DND-41 (cell line): ENCODE data around the gene ZFP57.

Experiments
- ATAC-seq: fragments of 200-7000 bp; cut with Tn5 transposase; 3 replicates; pipeline ENCODE4 v1.9.1; 2021; ENCODE audit warnings: low read depth; ENCODE audit not compliant: insufficient read depth
- DNase-seq: peaks from one replicate; pipeline ENCODE4 v3.0.0-alpha.2; 2020
- H2AFZ ChIP-seq: 2 replicates; pipeline ENCODE4 v1.6.0; 2012; ENCODE audit warnings: low read depth, low read length
- H3K27ac ChIP-seq: 2 replicates; pipeline ENCODE4 v1.5.1; 2012; ENCODE audit warnings: low read length, inconsistent platforms
- H3K27me3 ChIP-seq: fragments of 200-600 bp; sonication (generic); 2 replicates; pipeline ENCODE4 v1.6.0; 2012; ENCODE audit warnings: low read length, mild to moderate bottlenecking, inconsistent platforms; ENCODE audit not compliant: insufficient read depth, poor library complexity
- H3K36me3 ChIP-seq: 2 replicates; pipeline ENCODE4 v1.5.1; 2012; ENCODE audit warnings: low read length, inconsistent platforms; ENCODE audit not compliant: insufficient read depth
- H3K4me1 ChIP-seq: 2 replicates; pipeline ENCODE4 v1.5.1; 2012; ENCODE audit warnings: mild to moderate bottlenecking, low read length; ENCODE audit not compliant: insufficient read depth
- H3K4me2 ChIP-seq: 2 replicates; pipeline ENCODE4 v1.6.0; 2012; ENCODE audit warnings: mild to moderate bottlenecking, moderate library complexity, low read length, inconsistent platforms; ENCODE audit not compliant: insufficient read depth
- H3K4me3 ChIP-seq, 2 experiments: fragments of 200-600 bp in 1 of 2; shearing (Covaris generic) in 1 of 2; 2 replicates each; pipeline ENCODE4 v1.5.1; 2012 to 2016; ENCODE audit warnings: inconsistent platforms in 2 of 2, low read length in 2 of 2, mild to moderate bottlenecking in 2 of 2, low read depth in 1 of 2, moderate library complexity in 1 of 2
- H3K79me2 ChIP-seq: 2 replicates; pipeline ENCODE4 v1.6.0; 2012; ENCODE audit warnings: low read length, inconsistent platforms; ENCODE audit not compliant: insufficient read depth
- H3K9ac ChIP-seq: 2 replicates; pipeline ENCODE4 v1.6.0; 2012; ENCODE audit warnings: low read depth, mild to moderate bottlenecking, inconsistent platforms, low read length, moderate library complexity
- H3K9me3 ChIP-seq: 2 replicates; pipeline ENCODE4 v1.5.1; 2012; ENCODE audit warnings: low read length, moderate library complexity, mild to moderate bottlenecking, inconsistent platforms; ENCODE audit not compliant: insufficient read depth, severe bottlenecking
- H4K20me1 ChIP-seq: 2 replicates; pipeline ENCODE4 v1.6.0; 2012; ENCODE audit warnings: low read length; ENCODE audit not compliant: insufficient read depth
- EZH2 ChIP-seq: IDR thresholded peaks from 3 replicates; pipeline ENCODE4 v1.6.1; 2012; ENCODE audit warnings: borderline replicate concordance, low read depth, mild to moderate bottlenecking, moderate library complexity, low read length, inconsistent platforms; ENCODE audit not compliant: severe bottlenecking
- TF ChIP-seq, protein P1 (sequence below): IDR thresholded peaks from 2 replicates; pipeline ENCODE4 v1.5.1; 2012; ENCODE audit warnings: borderline replicate concordance, low read length, moderate library complexity, mild to moderate bottlenecking; ENCODE audit not compliant: poor library complexity, severe bottlenecking; ENCODE audit errors: extremely low read depth

ZFP57 gene

DNA sequence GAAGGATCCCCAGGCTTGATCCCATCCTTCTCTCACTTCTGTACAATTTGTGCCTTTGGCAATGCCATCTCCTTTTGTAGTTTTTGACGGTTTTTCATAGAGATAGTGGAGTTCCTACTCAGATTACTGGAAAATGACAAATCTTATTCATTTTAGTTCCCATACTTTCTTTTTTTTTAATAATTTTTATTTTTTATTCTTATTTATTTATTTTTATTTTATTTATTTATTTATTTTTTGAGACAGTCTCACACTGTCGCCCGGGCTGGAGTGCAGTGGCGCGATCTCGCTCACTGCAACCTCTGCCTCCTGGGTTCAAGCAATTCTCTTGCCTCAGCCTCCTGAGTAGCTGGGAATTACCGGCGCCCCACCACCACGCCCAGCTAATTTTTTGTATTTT, 43.7 kb downstream of the ZFP57 start:
- TF ChIP-seq EZH2 = no peak
- TF ChIP-seq, protein P1, sequence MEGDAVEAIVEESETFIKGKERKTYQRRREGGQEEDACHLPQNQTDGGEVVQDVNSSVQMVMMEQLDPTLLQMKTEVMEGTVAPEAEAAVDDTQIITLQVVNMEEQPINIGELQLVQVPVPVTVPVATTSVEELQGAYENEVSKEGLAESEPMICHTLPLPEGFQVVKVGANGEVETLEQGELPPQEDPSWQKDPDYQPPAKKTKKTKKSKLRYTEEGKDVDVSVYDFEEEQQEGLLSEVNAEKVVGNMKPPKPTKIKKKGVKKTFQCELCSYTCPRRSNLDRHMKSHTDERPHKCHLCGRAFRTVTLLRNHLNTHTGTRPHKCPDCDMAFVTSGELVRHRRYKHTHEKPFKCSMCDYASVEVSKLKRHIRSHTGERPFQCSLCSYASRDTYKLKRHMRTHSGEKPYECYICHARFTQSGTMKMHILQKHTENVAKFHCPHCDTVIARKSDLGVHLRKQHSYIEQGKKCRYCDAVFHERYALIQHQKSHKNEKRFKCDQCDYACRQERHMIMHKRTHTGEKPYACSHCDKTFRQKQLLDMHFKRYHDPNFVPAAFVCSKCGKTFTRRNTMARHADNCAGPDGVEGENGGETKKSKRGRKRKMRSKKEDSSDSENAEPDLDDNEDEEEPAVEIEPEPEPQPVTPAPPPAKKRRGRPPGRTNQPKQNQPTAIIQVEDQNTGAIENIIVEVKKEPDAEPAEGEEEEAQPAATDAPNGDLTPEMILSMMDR = no peak
- ATAC-seq (no peak), DNase-seq (no peak)
- no peak overlapping the region for H2AFZ ChIP-seq
- H3K9me3 ChIP-seq = no peaks in the 10 kb centered on the region
- no peaks in the 10 kb centered on the region for H3K36me3 ChIP-seq
- H3K79me2 ChIP-seq = no peaks in the 10 kb centered on the region
- no peak overlapping the region for H3K4me2 ChIP-seq
- peaks cover 11% of the 10 kb centered on the region for H3K4me1 ChIP-seq
- no peak overlapping the region for H3K9ac ChIP-seq
- no peaks in the 10 kb centered on the region for H3K27me3 ChIP-seq
- no peak overlapping the region for H3K4me3 ChIP-seq
- no peak overlapping the region for H3K27ac ChIP-seq
- no peaks in the 10 kb centered on the region for H4K20me1 ChIP-seq

DNA sequence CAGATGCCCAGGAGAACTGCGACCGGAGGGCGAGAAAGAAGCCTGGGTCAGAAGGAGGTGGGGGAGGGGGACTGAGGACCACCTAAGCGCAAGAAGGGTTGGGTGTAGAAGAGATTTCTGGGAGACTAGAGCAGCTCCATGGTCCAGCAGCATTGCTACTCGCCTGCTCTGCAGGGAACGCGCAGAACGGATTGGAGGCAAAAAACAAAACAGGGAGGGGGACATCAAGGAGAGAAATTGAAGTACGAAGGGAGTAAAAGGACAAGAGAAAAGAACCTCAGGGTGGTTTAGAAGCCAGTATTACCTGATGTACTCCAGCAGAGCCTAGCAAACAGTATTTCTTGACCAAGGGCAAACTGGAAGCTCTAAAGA, 47.4 kb downstream of the ZFP57 start:
- Histone ChIP-seq H3K27me3 (no peaks in the 10 kb centered on the region), H3K36me3 (no peaks in the 10 kb centered on the region), H3K27ac (no peak overlapping the region), H3K4me3 (peak overlapping the region; percentile 56 to 59; a peak in 3 of 4 replicates), H3K9me3 (no peaks in the 10 kb centered on the region), H3K9ac (peak overlapping the region; percentile 59), H3K79me2 (no peaks in the 10 kb centered on the region), H3K4me1 (peaks cover 45% of the 10 kb centered on the region), H2AFZ (peak overlapping the region; percentile 64), H3K4me2 (peak overlapping the region; percentile 69), H4K20me1 (0 out of 2 replicates have a peak, but pooled peaks cover 7% of the 10 kb centered on the region)
- DNase-seq (no peak), ATAC-seq (no peak)
- TF ChIP-seq EZH2 = no peak
- TF ChIP-seq, protein P1 = no peak

DNA sequence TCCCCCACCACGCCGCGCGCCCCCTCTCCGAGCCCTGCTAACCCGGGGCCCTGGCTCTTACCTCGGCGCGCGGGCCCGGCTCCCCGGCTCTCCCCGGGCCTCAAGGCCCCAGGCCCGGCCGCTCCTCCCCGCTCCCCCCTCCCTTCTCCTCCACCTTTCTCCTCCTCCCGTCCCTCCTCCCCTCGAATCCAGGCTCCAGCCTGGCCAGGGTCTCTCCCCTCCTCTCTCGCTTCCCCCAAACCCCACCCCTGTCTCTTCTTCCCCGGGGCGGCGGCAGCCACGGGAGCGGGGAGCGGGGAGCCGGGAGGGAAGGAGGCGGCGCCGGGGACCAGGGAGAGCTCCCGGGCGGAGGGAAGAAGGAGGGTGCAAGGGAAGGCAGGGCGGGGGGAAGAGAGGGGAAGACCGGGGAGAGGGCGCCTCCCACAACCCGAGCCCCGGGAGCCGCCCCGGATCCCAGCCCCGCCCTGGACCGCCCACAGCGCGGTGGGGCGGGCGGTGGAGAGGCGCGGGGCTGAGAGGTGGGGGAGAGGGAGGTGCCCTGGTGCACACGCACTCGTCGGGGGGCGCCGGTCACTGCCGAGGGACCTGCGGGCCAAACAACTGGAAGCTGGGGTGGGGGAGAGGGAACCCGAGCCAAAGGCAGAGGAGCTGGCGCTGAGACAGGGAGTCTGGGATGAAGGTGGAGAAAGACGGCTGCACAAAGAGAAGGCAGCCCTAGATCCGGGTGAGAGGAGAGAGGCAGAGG, 48.0 kb downstream of the ZFP57 start, which contains the start of gene GABBR1:
TSS of gene GABBR1 (minus strand) at position 395 of the 745 bp plus-strand sequence. CDS start 798 bp downstream, outside the sequence.
- H3K36me3 ChIP-seq = no peaks in the 10 kb centered on the region
- DNase-seq = peak; percentile 87

More for the DNA sequence above, 48.0 kb downstream of the ZFP57 start, which contains the start of gene GABBR1:
- peak; percentile 83 for ATAC-seq
- 0 out of 2 replicates have a peak, but pooled peaks cover 7% of the 10 kb centered on the region for H4K20me1 ChIP-seq
- H2AFZ ChIP-seq = peak within 1 kb of the TSS; percentile 64
- H3K9me3 ChIP-seq = no peaks in the 10 kb centered on the region
- H3K79me2 ChIP-seq = no peaks in the 10 kb centered on the region
- H3K4me2 ChIP-seq = peak within 1 kb of the TSS; percentile 69
- H3K4me1 ChIP-seq = peaks cover 50% of the 10 kb centered on the region
- H3K9ac ChIP-seq = peak within 1 kb of the TSS; percentile 59
- TF ChIP-seq, protein P1 = no peak
- no peak for TF ChIP-seq EZH2
- no peaks in the 10 kb centered on the region for H3K27me3 ChIP-seq
- H3K4me3 ChIP-seq = peak within 1 kb of the TSS; percentile 56 to 59; a peak in 3 of 4 replicates
- H3K27ac ChIP-seq = no peak within 1 kb of the TSS
